Stimulated activated CD8-positive, alpha-beta memory T cell treated with anti-CD3 and anti-CD28 coated beads, Interleukin-7, amount 100 ng/mL, for 1 hour (primary cell): ENCODE data around the gene HOMER2.

ENCODE experiments used
- DNase-seq, 2 donors: peaks; one replicate each; pipeline ENCODE4 v3.0.0-alpha.2; 2020; ENCODE audit warnings: low read depth in 2 of 2

HOMER2 gene

GRCh38 chr15:82858932-82859331 lies 93.6 kb downstream of the HOMER2 start:
- no peak for DNase-seq

- no peak for DNase-seq
Observed at GRCh38 chr15:82856397-82857170, 95.9 kb downstream of the HOMER2 start.

GRCh38 chr15:82855286-82856100 lies 97.0 kb downstream of the HOMER2 start:
- no peak for DNase-seq

- DNase-seq = no peak
Observed at GRCh38 chr15:82854554-82854953, 98.0 kb downstream of the HOMER2 start.

DNA sequence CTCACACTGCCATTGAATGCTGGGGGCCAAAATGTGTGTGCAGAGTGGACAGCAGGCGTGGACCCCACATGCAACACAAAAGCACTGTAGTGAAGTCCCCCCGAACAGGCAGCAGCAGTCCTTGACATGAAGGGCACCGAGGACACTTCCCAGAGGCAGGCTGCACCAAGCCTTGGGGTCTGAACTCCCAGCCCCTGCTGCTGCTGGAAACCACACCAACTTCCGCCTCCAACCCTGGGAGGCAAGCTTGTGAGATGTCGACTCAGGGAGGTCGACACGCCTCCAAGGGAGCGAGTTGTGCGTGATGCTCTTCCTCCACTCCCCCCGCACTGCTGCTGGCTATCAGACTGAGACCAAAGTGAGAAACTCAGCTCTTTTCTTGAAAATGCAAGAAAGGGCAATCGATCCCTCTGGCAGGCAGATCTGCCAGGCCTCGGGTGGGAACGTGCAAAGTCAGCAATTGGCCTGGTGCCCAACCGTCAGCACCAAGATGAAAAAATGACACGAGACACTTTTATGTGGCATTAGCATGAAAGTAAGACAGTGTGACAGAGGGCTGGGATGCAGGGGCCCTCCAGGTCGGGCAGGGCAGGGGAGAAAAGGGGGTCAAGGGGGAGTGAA lies 99.5 kb downstream of the HOMER2 start:
- DNase-seq = no peak

GRCh38 chr15:82851981-82852511 lies 100.5 kb downstream of the HOMER2 start:
- no peak for DNase-seq

DNA sequence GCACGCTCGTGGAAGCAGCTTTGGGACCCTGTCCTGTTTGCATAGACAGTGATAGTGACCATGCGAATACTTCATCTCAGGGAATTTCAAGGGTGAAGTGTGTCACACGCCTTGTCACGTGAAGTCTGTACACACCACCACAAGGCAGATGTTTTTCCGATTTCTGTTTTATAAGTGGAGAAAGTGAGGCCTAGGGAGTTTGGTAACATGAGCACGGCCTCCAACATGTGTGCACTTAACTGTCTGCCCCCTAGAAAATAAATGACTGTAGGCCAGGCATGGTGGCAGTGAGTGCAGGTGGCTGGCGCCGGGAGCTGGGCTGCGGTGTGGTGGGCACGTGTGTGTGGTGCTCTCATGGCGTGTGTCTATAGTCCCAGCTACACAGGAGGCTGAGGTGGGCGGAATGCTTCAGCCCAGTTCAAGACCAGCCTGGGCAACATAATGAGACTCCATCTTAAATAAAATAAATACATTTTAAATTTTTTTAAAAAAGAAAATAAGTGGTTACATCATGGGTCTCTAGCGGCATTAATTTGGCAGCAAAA lies 101.1 kb downstream of the HOMER2 start:
- DNase-seq = no peak

DNA sequence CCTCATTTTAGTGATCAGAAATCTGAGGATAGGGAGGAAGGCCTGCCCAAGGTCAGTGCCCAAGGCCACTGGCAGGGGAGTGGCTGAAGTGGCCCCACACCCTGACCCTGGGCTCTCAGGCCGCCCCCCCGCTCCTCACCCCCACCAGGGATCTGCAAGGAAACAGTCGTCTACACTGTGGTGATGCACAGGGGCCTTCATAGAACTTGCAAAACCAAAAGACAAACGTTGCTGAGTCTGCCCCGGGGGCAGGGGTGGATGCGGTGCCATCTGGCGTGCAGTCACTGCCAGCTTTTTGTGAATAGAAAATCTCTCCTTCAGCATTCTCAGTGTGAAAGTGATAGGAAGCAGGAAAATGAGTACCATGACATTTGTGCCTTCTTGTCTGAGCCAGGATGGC lies 101.8 kb downstream of the HOMER2 start:
- DNase-seq = no peak

GRCh38 chr15:82849556-82850512 lies 102.7 kb downstream of the HOMER2 start:
- no peak for DNase-seq

DNA sequence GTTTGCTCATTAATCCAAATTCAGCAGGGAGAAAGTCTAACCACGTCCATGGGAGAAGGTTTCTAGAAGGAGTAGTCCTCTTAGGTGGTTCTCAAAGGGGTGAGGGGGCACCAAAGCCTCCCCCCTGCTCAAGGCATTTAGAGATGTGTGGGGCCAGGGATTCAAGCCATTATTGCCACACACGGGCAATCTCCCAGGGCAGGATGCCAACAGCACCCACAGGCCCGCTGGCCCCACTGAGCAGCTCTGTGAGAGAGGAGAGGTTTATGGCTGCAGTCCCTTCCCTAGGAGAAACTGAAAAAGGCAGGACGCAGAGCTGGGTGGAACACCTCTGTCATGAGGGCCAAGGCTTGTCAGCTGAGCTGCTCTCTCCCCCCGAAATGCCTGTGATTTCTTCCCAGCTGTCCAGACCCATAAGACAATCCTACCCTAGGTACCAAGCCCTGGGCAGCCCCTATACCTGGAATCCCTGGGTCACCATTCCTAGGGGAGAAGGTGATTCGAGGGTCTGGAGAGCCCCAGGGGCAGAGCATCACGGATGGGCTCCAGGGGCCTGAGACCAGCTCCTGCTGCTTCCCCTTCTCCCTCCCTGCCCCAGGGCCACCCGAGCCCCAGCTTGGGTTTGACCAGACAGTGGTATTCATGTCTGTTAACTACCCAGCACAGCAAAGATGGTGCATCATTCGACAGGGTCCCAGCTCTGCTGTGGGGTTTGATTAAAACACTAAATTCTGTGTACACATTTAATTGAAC lies 104.1 kb downstream of the HOMER2 start:
- DNase-seq = no peak

GRCh38 chr15:82847703-82848102 lies 104.8 kb downstream of the HOMER2 start:
- no peak for DNase-seq

DNA sequence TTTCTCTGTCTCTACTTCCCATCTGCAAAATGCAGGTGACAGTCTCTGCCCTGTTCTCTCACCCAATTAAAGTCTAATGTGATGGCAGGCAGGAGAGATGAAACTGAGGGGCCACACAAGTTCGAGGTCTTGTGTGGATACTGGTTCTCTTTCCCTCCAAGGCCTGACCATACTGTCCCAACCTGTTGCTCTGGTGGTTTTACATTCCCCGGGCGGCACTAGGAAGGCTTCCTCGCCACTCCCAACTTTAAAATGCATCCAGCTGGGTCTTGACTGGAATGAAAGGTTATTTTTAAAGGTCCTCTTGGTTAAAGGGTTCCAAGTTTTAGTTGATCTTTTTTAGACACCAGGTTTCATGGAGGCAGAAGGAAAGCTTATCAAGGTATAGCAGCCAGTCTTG lies 105.9 kb downstream of the HOMER2 start:
- DNase-seq = no peak

- no peak for DNase-seq
Observed at GRCh38 chr15:82845686-82846085, 106.8 kb downstream of the HOMER2 start.

DNA sequence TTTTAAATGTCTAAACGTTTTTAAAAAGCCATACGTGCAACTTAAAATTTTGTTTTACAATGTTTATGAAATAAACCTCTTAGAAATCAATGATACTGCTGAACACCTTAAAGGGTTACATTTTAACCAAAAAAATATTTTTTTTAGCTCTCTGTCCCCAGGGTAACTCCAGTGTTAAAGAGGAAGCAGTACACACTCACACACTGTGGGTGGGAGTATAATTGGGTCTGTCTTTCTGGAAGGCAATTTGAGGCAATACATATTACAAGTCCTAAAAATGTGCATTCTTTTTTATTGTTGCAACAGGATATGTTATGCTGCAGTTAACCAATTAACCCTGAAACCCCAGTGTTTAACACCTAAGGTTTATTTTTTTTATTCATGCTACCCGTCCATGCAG lies 109.0 kb downstream of the HOMER2 start:
- DNase-seq = no peak

- DNase-seq = no peak
Observed at GRCh38 chr15:82840166-82840565, 112.4 kb downstream of the HOMER2 start.

GRCh38 chr15:82839136-82839535 lies 113.4 kb downstream of the HOMER2 start:
- DNase-seq = no peak

DNA sequence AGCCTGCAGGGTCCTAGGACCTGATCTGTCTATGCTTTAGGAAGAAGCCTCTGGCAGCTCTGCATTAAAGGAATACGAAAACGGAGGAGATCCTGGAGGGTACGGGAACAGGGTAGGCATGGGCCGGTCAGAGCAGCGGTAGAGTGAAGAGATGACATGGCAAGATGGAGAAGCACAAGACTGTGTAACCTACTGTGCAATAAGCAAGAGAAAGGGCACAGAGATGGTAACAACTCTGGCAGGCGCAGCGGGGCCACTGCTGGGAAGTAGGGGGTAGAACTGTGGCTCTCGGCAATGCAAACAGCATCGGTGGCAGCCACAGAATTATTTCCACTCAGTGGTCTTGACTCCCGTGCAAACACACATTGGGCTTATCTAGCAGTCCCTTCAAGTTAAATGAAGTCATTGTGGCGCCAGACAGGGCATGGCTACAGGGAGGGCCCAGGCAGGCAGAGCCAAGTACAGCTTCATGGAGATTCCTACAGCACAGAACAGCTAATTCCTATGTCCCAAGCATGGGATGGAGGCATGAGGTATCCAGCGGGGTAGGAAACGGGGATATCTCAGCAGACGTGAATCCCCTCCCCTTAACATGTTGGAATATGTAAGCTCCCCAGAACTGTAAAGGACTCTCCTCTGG lies 114.3 kb downstream of the HOMER2 start:
- no peak for DNase-seq

DNA sequence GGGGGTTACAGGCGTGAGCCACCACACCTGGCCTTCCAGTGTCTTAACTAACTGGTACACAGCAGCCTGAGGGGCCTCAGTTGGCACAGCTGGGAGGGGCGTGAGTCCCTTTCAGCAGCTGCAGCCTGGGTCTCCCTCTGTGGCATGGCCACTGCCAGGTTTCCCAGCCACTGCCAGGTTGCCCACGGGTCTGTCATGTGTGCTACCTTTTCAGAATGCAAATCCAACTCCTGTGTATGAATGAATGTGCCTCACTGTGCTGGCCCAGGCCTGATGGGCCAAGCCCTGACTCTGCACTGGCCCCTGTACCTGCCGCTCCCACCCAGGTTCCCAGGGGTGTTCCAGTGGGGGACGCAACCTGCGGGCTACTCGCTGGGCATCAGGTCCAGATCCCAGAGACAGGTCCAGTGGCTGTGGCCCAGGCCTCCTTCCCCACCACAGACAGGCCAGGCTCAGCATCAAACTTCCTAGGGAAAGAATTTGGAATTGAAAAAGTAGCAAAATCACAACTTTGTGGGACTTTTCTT lies 117.1 kb downstream of the HOMER2 start:
- DNase-seq = no peak

DNA sequence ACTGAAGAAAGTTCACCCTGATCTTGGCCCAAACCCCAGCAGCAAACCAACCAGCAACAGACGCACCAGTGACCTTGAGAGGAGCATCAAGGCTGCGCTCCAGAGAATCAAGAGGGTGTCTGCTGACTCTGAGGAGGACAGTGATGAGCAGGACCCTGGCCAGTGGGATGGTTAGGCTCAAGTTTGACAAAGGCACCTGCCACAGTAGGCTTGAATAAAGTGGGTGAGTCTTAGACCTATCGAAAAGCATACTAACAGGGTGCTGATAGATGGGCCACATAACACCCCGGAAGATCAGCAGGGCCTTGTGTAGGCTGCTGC lies 119.2 kb downstream of the HOMER2 start:
- DNase-seq = no peak
